Thyroid gland (tissue), 4 donors: ENCODE results near the gene MUL1. TPM values are rescaled to one million over a fixed set of nuclear protein-coding genes. Genes with fewer than 3 reads are reported as not detected.

ENCODE experiments used
- DNase-seq, 2 donors: peaks; one replicate each; pipeline ENCODE4 v3.0.0-alpha.2; 2019
- H3K27ac ChIP-seq, 3 donors: fragments of 200-600 bp; sonication (generic); 1 replicate in 2 of 3; 2 replicates in 1 of 3; pipeline ENCODE4 v1.5.1; 2016 to 2019; ENCODE audit warnings: mild to moderate bottlenecking in 1 of 3, moderate library complexity in 1 of 3
- H3K27me3 ChIP-seq: fragments of 200-600 bp; sonication (generic); one replicate; pipeline ENCODE4 v1.5.1; 2019
- H3K36me3 ChIP-seq, 2 donors: fragments of 200-600 bp; sonication (generic); one replicate each; pipeline ENCODE4 v1.5.1; 2016 to 2019
- H3K4me1 ChIP-seq, 2 donors: fragments of 200-600 bp; sonication (generic); one replicate each; pipeline ENCODE4 v1.5.1; 2017 to 2019
- H3K4me3 ChIP-seq, 3 donors: fragments of 200-600 bp; sonication (generic); replicated peaks in 1 of 3; 1 replicate in 2 of 3; 2 replicates in 1 of 3; pipeline ENCODE4 v1.5.1; 2016; ENCODE audit warnings: mild to moderate bottlenecking in 1 of 3
- H3K9me3 ChIP-seq: fragments of 200-600 bp; sonication (generic); one replicate; pipeline ENCODE4 v1.5.1; 2017
- POLR2A ChIP-seq, 2 donors: fragments of 450-650 bp; IDR thresholded peaks; one replicate each; pipeline ENCODE4 v1.6.1; 2017; ENCODE audit warnings: antibody characterized with exemption in 2 of 2, mild to moderate bottlenecking in 2 of 2, moderate library complexity in 1 of 2
- WGBS, 2 donors: methylation state at CpG; one replicate each; pipeline ENCODE4 v1.1.5; 2017; 5-methylcytosine and 5-hydroxymethylcytosine counted together
- intact Hi-C: fragments of 100-400 bp; cut with DNase I; formaldehyde crosslinking; loops from one replicate; pipeline ENCODE4 v1.15.1; 2023
- total RNA-seq, 4 donors: library from RNA; depleted of rRNA; stranded (reverse); fragments of >200 nt; gene quantifications; one replicate each; pipeline ENCODE4 v1.2.3, GENCODE V29; 2016
- TF ChIP-seq, protein P1 (sequence below), 6 experiments: fragments of 200-600 bp in 3 of 6; fragments of 450-650 bp in 3 of 6; sonication (generic) in 3 of 6; IDR thresholded peaks; one replicate each; pipeline ENCODE4 v1.5.1; 2016 to 2019; ENCODE audit warnings: antibody characterized with exemption in 6 of 6, mild to moderate bottlenecking in 2 of 6, inconsistent platforms in 1 of 6, moderate library complexity in 1 of 6

The MUL1 gene
- total RNA-seq, 4 donors from 2014 or later, result 30.1 to 42.1 (median 35.0) TPM

DNA sequence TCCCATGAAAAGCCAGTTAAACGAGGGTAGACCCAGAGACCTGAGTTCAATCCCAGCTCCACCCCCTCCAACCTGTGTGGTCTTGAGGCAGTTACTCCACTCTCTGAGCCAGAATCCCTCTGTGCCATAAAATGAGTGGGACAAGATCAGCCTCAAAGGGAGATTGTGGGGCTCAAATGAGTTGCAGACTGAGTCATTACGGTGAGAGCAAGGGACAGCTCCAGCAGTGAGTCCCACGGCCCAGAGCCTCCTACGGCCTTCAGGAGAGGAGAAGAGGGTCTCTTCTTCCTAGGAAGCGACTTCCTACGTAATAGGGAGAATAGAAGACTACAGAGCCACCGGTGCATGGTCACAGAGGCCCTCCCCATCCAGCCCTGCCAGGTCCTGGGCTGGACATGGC lies 15.2 kb downstream of the MUL1 start:
- Histone ChIP-seq H3K27ac (no peak overlapping the region), H3K27me3 (no peaks in the 10 kb centered on the region), H3K36me3 (no peaks in the 10 kb centered on the region), H3K4me3 (no peak overlapping the region), H3K9me3 (no peaks in the 10 kb centered on the region), H3K4me1 (peaks cover 0 to 13% of the 10 kb centered on the region in 2 donors)
- DNase-seq, result no peak
- WGBS, 2 donors, result 84 to 86% methylated on average over 6 to 7 of the region's 7 CpGs
- intact Hi-C loops, result loop anchor here (5.0 to 10.0 kb wide), 3 partner anchors 115 to 568 kb away; partner anchors contain the start of gene PLA2G2E
- TF ChIP-seq POLR2A (IDR thresholded peaks at IDR 0.05), result no peak
- TF ChIP-seq, protein P1, sequence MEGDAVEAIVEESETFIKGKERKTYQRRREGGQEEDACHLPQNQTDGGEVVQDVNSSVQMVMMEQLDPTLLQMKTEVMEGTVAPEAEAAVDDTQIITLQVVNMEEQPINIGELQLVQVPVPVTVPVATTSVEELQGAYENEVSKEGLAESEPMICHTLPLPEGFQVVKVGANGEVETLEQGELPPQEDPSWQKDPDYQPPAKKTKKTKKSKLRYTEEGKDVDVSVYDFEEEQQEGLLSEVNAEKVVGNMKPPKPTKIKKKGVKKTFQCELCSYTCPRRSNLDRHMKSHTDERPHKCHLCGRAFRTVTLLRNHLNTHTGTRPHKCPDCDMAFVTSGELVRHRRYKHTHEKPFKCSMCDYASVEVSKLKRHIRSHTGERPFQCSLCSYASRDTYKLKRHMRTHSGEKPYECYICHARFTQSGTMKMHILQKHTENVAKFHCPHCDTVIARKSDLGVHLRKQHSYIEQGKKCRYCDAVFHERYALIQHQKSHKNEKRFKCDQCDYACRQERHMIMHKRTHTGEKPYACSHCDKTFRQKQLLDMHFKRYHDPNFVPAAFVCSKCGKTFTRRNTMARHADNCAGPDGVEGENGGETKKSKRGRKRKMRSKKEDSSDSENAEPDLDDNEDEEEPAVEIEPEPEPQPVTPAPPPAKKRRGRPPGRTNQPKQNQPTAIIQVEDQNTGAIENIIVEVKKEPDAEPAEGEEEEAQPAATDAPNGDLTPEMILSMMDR (IDR thresholded peaks at IDR 0.05), result no peak

DNA sequence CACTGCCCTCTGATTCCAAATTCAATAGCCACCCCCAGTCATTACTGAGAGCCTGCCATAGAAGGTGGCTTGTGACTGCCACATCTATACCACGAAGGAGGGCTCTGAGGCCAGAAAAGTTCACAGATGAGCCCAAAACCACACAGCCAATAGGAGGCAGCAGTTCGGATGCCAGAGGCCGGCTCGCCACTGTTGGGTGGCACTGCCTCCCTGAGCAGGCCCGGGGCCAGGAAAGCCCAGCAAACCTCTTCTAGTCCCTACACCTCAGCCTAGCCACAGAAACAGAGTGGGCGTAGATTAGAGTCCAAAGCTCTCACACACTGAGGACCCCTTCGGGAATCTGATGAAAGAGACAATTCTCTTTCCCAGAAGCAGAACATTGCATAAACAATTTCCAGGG lies 16.1 kb downstream of the MUL1 start:
- no peak overlapping the region for H3K27ac ChIP-seq
- 28 to 51% methylated on average over 3 to 7 of the region's 7 CpGs for WGBS, 2 donors
- H3K4me1 ChIP-seq, result peaks cover 2 to 16% of the 10 kb centered on the region in 2 donors
- no peaks in the 10 kb centered on the region for H3K27me3 ChIP-seq
- intact Hi-C loops, result loop anchor here (5.0 to 10.0 kb wide), 3 partner anchors 115 to 567 kb away; partner anchors contain the start of gene PLA2G2E
- peak; percentile 71 to 86 for DNase-seq
- H3K9me3 ChIP-seq, result no peaks in the 10 kb centered on the region
- H3K36me3 ChIP-seq, result no peaks in the 10 kb centered on the region
- TF ChIP-seq, protein P1 (IDR thresholded peaks at IDR 0.05), result no peak
- no peak for TF ChIP-seq POLR2A (IDR thresholded peaks at IDR 0.05)
- H3K4me3 ChIP-seq, result no peak overlapping the region

DNA sequence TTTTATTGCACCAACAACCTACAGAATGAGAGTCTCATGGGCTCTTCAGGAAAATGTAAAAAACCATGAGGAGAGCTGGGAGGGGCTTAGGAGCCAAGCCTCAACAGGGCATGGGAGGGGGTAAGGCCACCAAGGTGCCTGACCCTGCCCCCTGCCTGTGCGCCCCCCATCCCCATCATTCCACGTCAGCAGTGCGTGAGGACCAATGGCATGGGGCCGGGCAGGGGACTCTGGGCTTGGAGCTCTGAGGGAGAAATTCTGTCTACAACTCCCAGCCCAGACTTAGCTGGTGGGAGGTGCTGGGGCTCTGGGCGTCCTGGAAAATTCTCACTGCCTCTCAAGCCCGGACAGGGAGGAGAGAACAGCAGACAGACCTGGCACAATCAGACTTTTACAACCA lies 16.8 kb downstream of the MUL1 start:
- Histone ChIP-seq H3K4me3 (no peak overlapping the region), H3K36me3 (no peaks in the 10 kb centered on the region), H3K4me1 (peaks cover 7 to 23% of the 10 kb centered on the region in 2 donors), H3K27me3 (no peaks in the 10 kb centered on the region), H3K27ac (no peak overlapping the region), H3K9me3 (no peaks in the 10 kb centered on the region)
- intact Hi-C loops, result loop anchor here (5.0 to 10.0 kb wide), 3 partner anchors 114 to 566 kb away; partner anchors contain the start of gene PLA2G2E
- TF ChIP-seq POLR2A (IDR thresholded peaks at IDR 0.05), result no peak
- peak in 1 of 2 donors; percentile 29 for DNase-seq
- 71 to 89% methylated on average over 4 to 6 of the region's 6 CpGs for WGBS, 2 donors

DNA sequence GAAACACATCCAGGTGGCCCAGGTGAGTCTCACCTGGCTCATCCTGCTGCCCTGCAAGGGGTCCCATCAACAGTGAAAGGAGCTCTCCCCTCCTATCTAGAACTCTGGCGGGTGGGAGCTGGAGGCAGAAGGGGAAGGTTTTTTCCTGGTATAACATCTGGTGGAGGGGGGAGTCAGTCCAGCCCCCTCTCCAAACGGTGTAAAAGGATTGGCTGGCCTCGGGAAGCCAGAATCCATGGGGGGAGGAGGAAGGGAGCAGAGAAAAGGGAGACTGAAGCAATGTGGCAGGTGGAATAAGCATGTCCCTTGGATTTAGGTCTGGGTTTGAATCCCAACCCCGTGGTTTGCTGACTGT lies 20.7 kb downstream of the MUL1 start:
- no peaks in the 10 kb centered on the region for H3K36me3 ChIP-seq
- no peak overlapping the region for H3K27ac ChIP-seq
- H3K4me1 ChIP-seq, result peaks cover 14 to 25% of the 10 kb centered on the region in 2 donors
- DNase-seq, result no peak
- H3K27me3 ChIP-seq, result peaks cover 8% of the 10 kb centered on the region
- intact Hi-C loops, result no loop called here
- WGBS, 2 donors, result 31 to 34% methylated on average over 4 of the region's 4 CpGs
- TF ChIP-seq POLR2A (IDR thresholded peaks at IDR 0.05), result no peak
- TF ChIP-seq, protein P1 (IDR thresholded peaks at IDR 0.05), result no peak
- H3K4me3 ChIP-seq, result no peak overlapping the region
- no peaks in the 10 kb centered on the region for H3K9me3 ChIP-seq

DNA sequence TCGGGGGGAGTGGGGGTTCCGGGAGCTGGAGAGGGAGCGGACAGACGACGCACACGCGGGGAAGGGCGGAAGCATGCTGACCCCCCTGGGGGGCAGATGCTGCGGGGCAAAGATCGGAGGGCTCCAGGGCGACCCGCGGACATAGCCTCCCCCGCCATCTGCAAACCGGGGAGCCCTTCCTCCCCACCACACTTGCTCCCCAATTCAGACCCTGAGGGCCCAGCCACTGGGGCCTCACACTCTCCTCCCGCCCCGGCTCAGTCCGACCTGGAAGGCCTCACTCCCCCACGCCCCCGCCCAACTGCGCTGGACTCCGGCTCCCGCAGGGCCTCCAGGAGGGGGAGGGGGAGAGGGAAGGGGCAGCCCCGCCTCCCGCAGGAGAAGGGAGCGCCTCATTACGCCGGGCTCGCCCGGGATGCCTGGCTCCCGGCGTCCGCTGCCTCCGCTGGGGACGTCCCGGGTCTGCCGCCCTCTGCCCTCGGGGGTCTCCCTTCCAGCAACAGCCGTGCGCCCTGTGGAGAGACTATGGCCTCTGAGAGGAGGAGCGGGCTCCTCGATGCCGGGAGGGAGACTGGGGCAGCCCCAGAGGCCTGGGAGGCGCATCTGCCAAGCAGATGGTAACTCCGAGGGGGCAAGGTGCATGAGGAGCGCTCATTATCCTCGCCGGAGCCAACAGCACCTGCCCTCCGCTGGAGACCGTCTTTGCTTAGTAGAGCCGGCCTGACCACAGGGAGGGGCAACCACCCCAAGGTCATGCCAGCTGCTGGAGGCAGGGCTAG lies 21.3 kb downstream of the MUL1 start:
- WGBS, 2 donors, result 13% methylated on average over 11 of the region's 51 CpGs; no CpG with 5 or more reads in 1 of the 2 donors
- H3K27me3 ChIP-seq, result peaks cover 8% of the 10 kb centered on the region
- H3K9me3 ChIP-seq, result no peaks in the 10 kb centered on the region
- H3K27ac ChIP-seq, result peak overlapping the region; percentile 18 to 50 (median 32)
- intact Hi-C loops, result no loop called here
- TF ChIP-seq POLR2A (IDR thresholded peaks at IDR 0.05), result no peak
- TF ChIP-seq, protein P1 (IDR thresholded peaks at IDR 0.05), result no peak
- DNase-seq, result peak; percentile 71 to 87
- no peaks in the 10 kb centered on the region for H3K36me3 ChIP-seq
- H3K4me1 ChIP-seq, result peaks cover 14 to 25% of the 10 kb centered on the region in 2 donors
- peak overlapping the region; percentile 4 to 59 (median 23) for H3K4me3 ChIP-seq
